WTC11 (cell line): ENCODE measurements around the gene DDX20.

Source experiments
- CREB1 ChIP-seq: sonication (generic); formaldehyde crosslinking; IDR thresholded peaks from 2 replicates; pipeline ENCODE4 v1.8.0; 2023; ENCODE audit warnings: mild to moderate bottlenecking, missing genetic modification reagents
- CTCF ChIP-seq: fragments of 200-600 bp; IDR thresholded peaks from 2 replicates; pipeline ENCODE4 v1.8.0; 2022; ENCODE audit warnings: antibody characterized with exemption
- FOXP4 ChIP-seq: sonication (generic); formaldehyde crosslinking; IDR thresholded peaks from 2 replicates; pipeline ENCODE4 v1.8.0; 2022; ENCODE audit warnings: mild to moderate bottlenecking, missing genetic modification reagents
- HMGXB4 ChIP-seq: sonication (generic); formaldehyde crosslinking; IDR thresholded peaks from 2 replicates; pipeline ENCODE4 v1.8.1; 2023; ENCODE audit warnings: mild to moderate bottlenecking, moderate library complexity, missing genetic modification reagents
- NR2C2 ChIP-seq: sonication (generic); formaldehyde crosslinking; IDR thresholded peaks from 2 replicates; pipeline ENCODE4 v1.8.0; 2022; ENCODE audit warnings: mild to moderate bottlenecking, missing genetic modification reagents
- SMAD4 ChIP-seq: sonication (generic); formaldehyde crosslinking; IDR thresholded peaks from 2 replicates; pipeline ENCODE4 v1.8.0; 2022; ENCODE audit warnings: mild to moderate bottlenecking, missing genetic modification reagents
- SP1 ChIP-seq: sonication (generic); formaldehyde crosslinking; conservative IDR thresholded peaks from 2 replicates; pipeline ENCODE4 v1.8.1; 2022; ENCODE audit warnings: missing genetic modification reagents
- USF1 ChIP-seq: sonication (generic); formaldehyde crosslinking; IDR thresholded peaks from 2 replicates; pipeline ENCODE4 v1.8.0; 2022; ENCODE audit warnings: mild to moderate bottlenecking, missing genetic modification reagents
- TF ChIP-seq, protein P1 (sequence below): sonication (generic); formaldehyde crosslinking; IDR thresholded peaks from 2 replicates; pipeline ENCODE4 v1.8.1; 2023; ENCODE audit warnings: mild to moderate bottlenecking, missing genetic modification reagents, moderate library complexity

DNA sequence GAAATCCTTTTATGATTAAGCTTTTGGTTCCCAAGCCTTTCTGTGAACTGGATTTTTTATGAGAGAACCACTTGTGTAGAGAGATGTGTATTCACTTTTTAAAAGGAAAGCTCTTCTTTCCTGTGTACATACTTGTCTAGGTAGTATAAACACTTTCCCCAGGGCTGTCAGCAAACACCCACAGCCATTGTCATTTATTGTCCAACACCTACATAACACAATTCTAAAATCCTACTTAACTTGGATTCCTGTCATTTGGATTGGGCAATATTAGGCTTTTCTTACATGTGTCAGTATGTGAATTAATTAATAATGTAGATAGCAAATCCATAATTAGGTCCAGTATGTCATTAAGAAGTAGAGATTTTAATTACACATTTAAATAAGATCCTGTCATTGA, 12.3 kb downstream of the DDX20 start:
- no peak for TF ChIP-seq USF1
- TF ChIP-seq CTCF: no peak
- no peak for TF ChIP-seq SMAD4 (CRISPR knock-in tag)
- TF ChIP-seq CREB1 (CRISPR knock-in tag): no peak
- no peak for TF ChIP-seq SP1 (CRISPR knock-in tag)
- TF ChIP-seq, protein P1, sequence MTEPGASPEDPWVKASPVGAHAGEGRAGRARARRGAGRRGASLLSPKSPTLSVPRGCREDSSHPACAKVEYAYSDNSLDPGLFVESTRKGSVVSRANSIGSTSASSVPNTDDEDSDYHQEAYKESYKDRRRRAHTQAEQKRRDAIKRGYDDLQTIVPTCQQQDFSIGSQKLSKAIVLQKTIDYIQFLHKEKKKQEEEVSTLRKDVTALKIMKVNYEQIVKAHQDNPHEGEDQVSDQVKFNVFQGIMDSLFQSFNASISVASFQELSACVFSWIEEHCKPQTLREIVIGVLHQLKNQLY (CRISPR knock-in tag): no peak
- no peak for TF ChIP-seq FOXP4 (CRISPR knock-in tag)
- no peak for TF ChIP-seq NR2C2
- no peak for TF ChIP-seq HMGXB4
